ENCODE data around the gene HEXA.

The HEXA gene

GRCh38 chr15:72375501-72375845, 341 bp downstream of the HEXA start:
- DNase-seq (ENCODE audit: low read depth) = no peak

- DNase-seq (ENCODE audit: low read depth) = no peak
These were observed 3.5 kb downstream of the HEXA start for GRCh38 chr15:72372361-72372760.

DNA sequence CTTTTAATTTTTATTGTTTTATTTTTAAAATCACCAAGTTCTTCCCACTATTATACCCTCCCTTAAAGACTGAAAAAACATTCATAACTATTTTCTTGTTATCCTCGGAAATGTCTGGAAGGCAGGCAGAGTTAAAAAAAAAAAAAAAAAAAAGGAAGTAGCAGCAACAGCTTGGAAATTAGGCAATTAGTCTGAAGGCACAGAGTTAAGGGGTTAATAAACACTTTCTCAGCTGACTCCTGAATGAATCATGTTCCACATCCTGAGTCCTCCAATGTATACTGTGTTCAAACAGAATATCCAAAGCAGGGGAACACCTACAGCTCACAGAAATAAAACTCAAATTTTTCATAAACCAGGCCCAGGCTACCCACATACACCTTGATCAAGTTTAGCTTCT, 5.8 kb downstream of the HEXA start:
- DNase-seq (ENCODE audit: low read depth) = no peak

DNA sequence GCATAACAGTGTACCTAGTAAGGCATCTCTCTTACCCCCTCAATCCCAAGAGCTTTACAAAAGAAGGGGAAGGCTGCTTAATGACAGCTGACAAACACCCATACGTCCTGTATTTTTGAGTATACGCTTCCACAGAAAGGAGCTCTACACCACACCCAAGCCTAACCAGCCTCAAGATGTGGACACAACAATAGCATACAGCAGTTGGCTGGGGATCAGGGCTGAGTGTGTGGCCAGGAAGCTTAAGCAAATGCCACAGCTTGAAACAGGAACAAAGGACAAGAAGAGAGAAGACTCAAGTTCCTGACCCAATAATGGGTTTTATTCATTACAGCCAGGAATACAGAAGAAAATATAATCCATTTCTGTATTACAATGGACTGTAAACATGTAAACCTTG, 6.9 kb downstream of the HEXA start:
- no peak for DNase-seq (ENCODE audit: low read depth)

DNA sequence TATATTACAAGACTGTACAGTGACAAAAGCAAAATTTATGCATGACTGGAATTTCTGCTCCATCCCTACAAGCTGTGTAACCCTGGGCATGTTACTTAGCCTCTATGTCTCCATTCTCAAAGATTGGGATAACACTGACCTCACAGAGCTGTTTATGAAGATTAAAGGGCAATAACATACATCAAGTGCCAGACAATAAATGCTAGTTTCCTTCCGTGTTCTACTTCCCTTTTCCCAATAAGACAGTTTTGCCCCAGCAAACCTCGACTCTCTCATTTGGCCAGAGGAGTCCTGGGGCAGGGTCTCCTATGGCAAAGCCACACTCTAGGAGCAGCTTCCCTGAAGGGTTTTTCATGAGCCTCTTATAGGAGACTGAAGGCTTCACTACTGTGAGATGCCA, 7.5 kb downstream of the HEXA start:
- no peak for DNase-seq (ENCODE audit: low read depth)

DNA sequence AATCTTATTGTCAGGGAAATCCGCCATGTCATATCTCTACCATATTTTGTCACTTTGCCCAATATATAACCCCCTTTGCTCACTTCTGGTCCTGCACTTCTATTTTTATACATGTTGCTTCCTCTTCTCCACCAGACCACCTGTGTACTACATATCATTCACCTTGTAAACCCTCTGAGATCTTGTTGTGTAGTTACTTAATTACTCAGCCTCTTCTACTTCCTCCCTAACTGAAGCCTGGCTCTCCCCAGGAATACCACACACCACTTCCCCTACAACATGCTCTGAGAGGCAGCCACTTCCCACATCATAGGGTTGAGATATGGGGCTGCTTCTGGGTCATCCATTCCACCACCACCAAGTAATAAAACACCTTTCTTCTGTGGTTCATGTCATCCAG, 10.0 kb downstream of the HEXA start:
- DNase-seq (ENCODE audit: low read depth) = no peak

- no peak for DNase-seq (ENCODE audit: low read depth)
These were observed 14.6 kb downstream of the HEXA start for GRCh38 chr15:72361176-72361575.

- no peak for DNase-seq (ENCODE audit: low read depth)
These were observed 17.1 kb downstream of the HEXA start for GRCh38 chr15:72358650-72359171.

DNA sequence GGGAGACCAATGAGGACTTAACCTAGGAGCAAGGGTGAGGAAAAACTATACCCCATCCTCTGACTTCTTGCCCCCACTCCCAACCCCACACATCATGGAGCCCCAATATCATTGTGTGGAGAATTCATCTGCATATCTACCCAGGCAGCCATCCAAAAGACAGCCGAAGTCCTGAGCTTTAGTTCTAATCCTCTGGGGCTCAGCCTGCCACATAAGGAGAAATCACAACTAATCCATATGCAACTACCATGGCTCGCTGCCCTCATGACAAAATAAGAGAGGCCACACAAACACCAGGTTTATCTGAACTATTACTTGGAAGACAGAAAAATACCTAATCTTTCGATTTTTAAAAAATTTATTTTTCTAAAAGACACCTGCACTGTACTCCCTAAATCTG, 17.7 kb downstream of the HEXA start:
- no peak for DNase-seq (ENCODE audit: low read depth)

- no peak for DNase-seq (ENCODE audit: low read depth)
These were observed 21.3 kb downstream of the HEXA start for GRCh38 chr15:72354496-72354895.

DNA sequence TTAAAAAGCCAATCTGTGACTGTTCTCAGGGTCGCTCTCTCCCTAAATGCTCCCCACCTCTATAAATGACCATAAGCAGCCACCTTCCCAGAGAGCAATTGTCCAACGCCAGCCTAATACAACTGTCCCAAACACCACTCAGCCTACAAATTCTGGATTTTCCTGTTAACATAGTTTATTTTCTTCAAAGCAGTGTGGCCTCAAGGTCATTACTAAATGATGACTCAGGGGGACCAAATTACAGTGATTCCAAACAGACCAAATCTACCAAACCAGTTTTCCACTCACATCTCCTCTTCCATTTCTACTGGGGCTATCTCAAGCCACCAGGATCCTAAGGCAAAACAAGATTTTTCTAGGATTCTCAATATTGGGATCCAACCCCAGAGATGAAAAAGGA, 22.5 kb downstream of the HEXA start:
- DNase-seq (ENCODE audit: low read depth) = no peak

GRCh38 chr15:72345806-72346205, 30.0 kb downstream of the HEXA start:
- DNase-seq (ENCODE audit: low read depth) = no peak

DNA sequence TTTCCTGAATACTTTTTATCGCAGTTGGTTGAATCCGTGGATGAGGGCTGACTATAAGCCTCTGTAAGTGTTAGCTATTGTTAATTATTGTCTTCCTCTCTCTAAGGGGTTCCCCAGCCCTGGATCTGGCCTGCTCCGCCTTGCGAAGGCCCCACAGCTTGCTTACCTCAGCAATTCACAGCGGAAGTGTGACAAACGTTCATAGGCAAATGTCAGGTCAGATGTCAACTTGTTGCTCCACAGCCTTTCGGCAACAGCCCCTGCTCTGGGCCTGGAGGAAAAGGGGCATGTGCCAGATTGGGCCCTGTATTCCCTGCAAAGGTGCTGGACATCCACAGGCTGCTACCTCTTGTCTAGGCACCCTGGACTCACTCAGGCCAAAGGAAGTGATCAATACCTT, 30.5 kb downstream of the HEXA start:
- DNase-seq (ENCODE audit: low read depth) = no peak

DNA sequence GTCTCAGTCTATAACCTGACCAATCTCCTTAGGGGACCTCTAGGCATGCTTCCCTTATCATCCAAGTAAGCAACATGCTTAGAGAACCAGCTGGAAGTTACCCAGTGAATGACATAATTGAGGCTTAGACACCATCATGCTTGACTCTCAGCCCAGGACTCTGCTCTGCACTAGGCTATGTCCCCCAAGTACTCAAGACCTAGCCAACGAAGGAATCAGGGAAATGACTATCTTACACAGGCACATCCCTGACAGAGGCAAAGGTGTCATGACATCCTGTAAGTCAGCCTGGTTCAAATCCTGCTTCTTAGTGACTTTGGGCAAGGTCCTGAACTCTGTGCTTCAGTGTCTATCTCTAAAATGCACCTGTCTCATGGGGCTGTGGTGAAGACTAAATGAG, 31.2 kb downstream of the HEXA start:
- DNase-seq (ENCODE audit: low read depth) = no peak

GRCh38 chr15:72342385-72342784, 33.4 kb downstream of the HEXA start:
- no peak for DNase-seq (ENCODE audit: low read depth)

GRCh38 chr15:72341361-72341760, 34.5 kb downstream of the HEXA start:
- no peak for DNase-seq (ENCODE audit: low read depth)

DNA sequence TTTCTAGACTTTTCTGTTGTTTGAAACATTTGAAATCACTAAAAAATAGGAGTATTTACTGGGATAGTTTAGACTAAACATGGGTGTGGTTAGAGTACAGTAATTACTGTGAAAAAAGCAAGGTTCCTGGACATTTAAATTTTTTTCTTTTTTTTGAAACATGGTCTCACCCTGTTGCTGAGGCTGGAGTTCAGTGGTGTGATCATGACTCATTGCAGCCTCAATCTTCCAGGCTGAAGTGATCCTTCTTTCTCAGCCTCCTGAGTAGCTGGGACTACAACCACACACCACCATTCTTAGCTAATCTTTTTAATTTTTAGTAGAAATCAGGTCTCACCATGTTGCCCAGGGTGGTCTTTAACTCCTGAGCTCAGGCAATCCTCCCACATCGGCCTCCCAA, 35.4 kb downstream of the HEXA start:
- no peak for DNase-seq (ENCODE audit: low read depth)

- no peak for DNase-seq (ENCODE audit: low read depth)
These were observed 36.0 kb downstream of the HEXA start for GRCh38 chr15:72339777-72340177.

- no peak for DNase-seq (ENCODE audit: low read depth)
These were observed 37.0 kb downstream of the HEXA start for GRCh38 chr15:72338617-72339321.

DNA sequence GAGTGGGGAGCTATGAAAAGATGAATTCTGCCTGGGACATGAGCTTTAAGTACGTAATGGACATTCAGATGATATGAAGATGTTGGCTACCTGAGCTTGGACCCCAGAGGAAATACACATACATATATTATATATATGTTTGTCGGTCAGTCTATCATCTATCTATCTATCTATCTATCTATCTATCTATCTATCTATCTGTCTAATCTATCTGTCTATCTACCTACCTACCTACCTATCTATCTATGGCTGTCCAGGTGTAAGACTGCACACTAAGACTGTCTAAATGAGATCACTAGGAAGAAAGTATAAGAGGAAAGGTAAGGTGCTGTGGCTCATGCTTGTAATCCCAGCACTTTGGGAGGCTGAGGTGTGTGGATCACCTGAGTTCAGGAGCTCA, 37.7 kb downstream of the HEXA start:
- no peak for DNase-seq (ENCODE audit: low read depth)

- no peak for DNase-seq (ENCODE audit: low read depth)
These were observed 41.0 kb downstream of the HEXA start for GRCh38 chr15:72334842-72335241.

GRCh38 chr15:72331021-72331420, 44.8 kb downstream of the HEXA start:
- no peak for DNase-seq (ENCODE audit: low read depth)

DNA sequence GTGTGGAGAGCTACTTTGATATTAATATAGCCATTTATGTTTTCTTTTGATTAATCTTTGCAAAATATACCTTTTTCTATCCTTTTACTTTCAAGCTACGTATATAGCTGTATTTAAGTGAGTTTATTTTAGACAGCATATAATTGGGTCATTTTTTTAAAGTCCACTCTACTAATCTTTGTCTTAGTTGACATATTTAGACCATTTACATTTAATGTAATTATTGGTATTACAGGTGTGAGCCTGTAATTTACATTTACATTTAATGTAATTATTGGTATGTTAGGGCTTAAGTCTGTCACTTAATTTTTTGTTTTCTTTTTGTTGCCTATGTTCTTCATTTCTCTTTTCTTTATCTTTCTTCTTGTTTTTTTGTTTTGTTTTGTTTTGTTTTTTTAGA, 52.1 kb downstream of the HEXA start:
- DNase-seq (ENCODE audit: low read depth) = no peak

DNA sequence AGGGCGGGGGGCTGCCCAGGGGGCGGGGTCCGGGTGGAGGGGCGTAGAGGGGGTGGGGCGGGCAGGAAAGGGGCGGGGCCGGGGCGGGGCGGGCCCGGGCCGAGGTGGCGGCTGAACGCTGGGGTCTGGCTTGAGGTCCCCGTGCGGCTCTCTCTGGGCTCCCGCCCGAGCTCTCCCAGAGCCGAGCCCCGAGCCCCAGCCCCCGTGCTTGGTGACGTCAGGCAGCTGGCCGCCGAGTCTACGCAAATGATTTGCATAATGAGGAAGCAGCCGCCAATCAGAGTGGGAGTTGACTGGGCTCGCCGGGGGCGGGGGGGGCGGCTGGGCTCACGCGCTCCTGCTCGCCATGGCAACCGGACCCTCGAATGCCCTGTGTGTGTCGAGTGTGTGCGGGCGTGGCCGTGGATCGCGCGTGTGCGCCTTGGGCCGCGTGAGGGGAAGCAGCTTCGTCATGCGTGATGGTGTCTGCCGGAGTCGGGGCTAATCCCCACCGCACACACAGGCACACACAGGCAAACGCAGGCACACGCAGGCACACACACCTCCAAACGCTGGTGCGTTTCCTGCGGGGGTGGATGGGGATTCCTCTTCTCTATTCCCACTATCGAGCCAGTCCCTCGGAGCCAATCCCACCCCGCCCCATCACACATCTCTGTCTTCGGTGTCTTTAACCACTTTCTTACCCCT, 55.7 kb downstream of the HEXA start, which contains the start of gene CELF6:
Gene CELF6, minus strand, starts transcription at position 173 of the 687 bp plus-strand sequence. CDS start 283 bp downstream, outside the sequence.
- DNase-seq (ENCODE audit: low read depth) = peak; percentile 81
